Omental fat pad (tissue), 4 donors: Measurements from ENCODE around the gene OR2H1. TPM values are rescaled to one million over a fixed set of nuclear protein-coding genes. Genes with fewer than 3 reads are reported as not detected.

Experiments
- ATAC-seq: fragments of 150-250 bp; one replicate; pipeline ENCODE4 v1.9.1; 2016; ENCODE audit warnings: mild to moderate bottlenecking, moderate library complexity; ENCODE audit not compliant: low FRiP score
- DNase-seq: peaks from one replicate; pipeline ENCODE4 v3.0.0-alpha.2; 2019; ENCODE audit warnings: low spot score
- CTCF ChIP-seq, 3 donors: fragments of 450-650 bp; IDR thresholded peaks; one replicate each; pipeline ENCODE4 v1.5.1; 2016 to 2017; ENCODE audit warnings: antibody characterized with exemption in 3 of 3, mild to moderate bottlenecking in 3 of 3, moderate library complexity in 2 of 3
- total RNA-seq, 4 donors: library from RNA; depleted of rRNA; stranded (reverse); fragments of >200 nt; gene quantifications; one replicate each; pipeline ENCODE4 v1.1.0, GENCODE V29; 2016

Gene OR2H1
- total RNA-seq, 4 donors from 2014 or later = not detected

GRCh38 chr6:29490055-29490454, 33.1 kb downstream of the OR2H1 start:
- DNase-seq = no peak
- no peak for ATAC-seq
- TF ChIP-seq CTCF (IDR thresholded peaks at IDR 0.05) = no peak

GRCh38 chr6:29490552-29490951, 33.6 kb downstream of the OR2H1 start:
- ATAC-seq (no peak), DNase-seq (no peak)

GRCh38 chr6:29491574-29491973, 34.6 kb downstream of the OR2H1 start:
- ATAC-seq = no peak
- DNase-seq = no peak
- TF ChIP-seq CTCF (IDR thresholded peaks at IDR 0.05) = no peak

More at GRCh38 chr6:29490552-29490951, 33.6 kb downstream of the OR2H1 start:
- no peak for TF ChIP-seq CTCF (IDR thresholded peaks at IDR 0.05)

GRCh38 chr6:29493261-29493660, 36.3 kb downstream of the OR2H1 start:
- ATAC-seq = no peak
- TF ChIP-seq CTCF (IDR thresholded peaks at IDR 0.05) = no peak
- DNase-seq = no peak

- DNase-seq = no peak
- TF ChIP-seq CTCF (IDR thresholded peaks at IDR 0.05) = no peak
- ATAC-seq = no peak
These were observed 37.2 kb downstream of the OR2H1 start for GRCh38 chr6:29494131-29494530.

GRCh38 chr6:29495571-29495970, 38.6 kb downstream of the OR2H1 start:
- TF ChIP-seq CTCF (IDR thresholded peaks at IDR 0.05) = no peak
- ATAC-seq = no peak
- DNase-seq = no peak

- ATAC-seq (no peak), DNase-seq (no peak)
- no peak for TF ChIP-seq CTCF (IDR thresholded peaks at IDR 0.05)
These were observed 40.0 kb downstream of the OR2H1 start for GRCh38 chr6:29496961-29497360.
